Mesothelial cell of epicardium (in vitro differentiated cells): Measurements from ENCODE around the gene LNP1. TPM values are rescaled to one million over a fixed set of nuclear protein-coding genes. Genes with fewer than 3 reads are reported as not detected.

Experiments used
- DNase-seq, 2 experiments: peaks; one replicate each; pipeline ENCODE4 v3.0.0; 2021; ENCODE audit warnings: low spot score in 2 of 2; ENCODE audit not compliant: unreplicated experiment in 2 of 2
- H3K27ac Mint-ChIP-seq: 2 replicates; pipeline ENCODE4 v1.8.0; 2021; ENCODE audit warnings: mixed read lengths
- H3K27me3 Mint-ChIP-seq: 2 replicates; pipeline ENCODE4 v1.8.0; 2021; ENCODE audit warnings: low read depth, mixed read lengths
- H3K36me3 Mint-ChIP-seq: 2 replicates; pipeline ENCODE4 v1.8.0; 2021; ENCODE audit warnings: mixed read lengths
- H3K4me1 Mint-ChIP-seq: 2 replicates; pipeline ENCODE4 v1.8.0; 2021; ENCODE audit warnings: mixed read lengths
- H3K4me3 Mint-ChIP-seq: 2 replicates; pipeline ENCODE4 v1.8.0; 2021; ENCODE audit warnings: mild to moderate bottlenecking, moderate library complexity, mixed read lengths
- H3K9me3 Mint-ChIP-seq: 2 replicates; pipeline ENCODE4 v1.8.0; 2021; ENCODE audit warnings: mixed read lengths
- CTCF ChIP-seq: fragments of 200-600 bp; sonication (generic); IDR thresholded peaks from one replicate; pipeline ENCODE4 v1.5.0; 2021; ENCODE audit warnings: antibody characterized with exemption; ENCODE audit not compliant: unreplicated experiment
- total RNA-seq: library from RNA; stranded (reverse); gene quantifications from 3 replicates; pipeline ENCODE4 v1.2.1, GENCODE V29; 2021

The LNP1 gene
- total RNA-seq, 1 donor from 2014 or later = 4.3 TPM

- no peak overlapping the region for H3K4me3 Mint-ChIP-seq
- peak overlapping the region; percentile 63 for H3K27ac Mint-ChIP-seq
Measured at GRCh38 chr3:100386437-100387074, 14.8 kb upstream of the LNP1 start.

GRCh38 chr3:100389025-100389424 lies 12.3 kb upstream of the LNP1 start:
- Mint-ChIP-seq H3K4me3 (no peak overlapping the region), H3K9me3 (peaks cover 13% of the 10 kb centered on the region), H3K36me3 (peaks cover 24% of the 10 kb centered on the region), H3K27me3 (no peaks in the 10 kb centered on the region), H3K27ac (no peak overlapping the region), H3K4me1 (peaks cover 6% of the 10 kb centered on the region)
- no peak for DNase-seq
- TF ChIP-seq CTCF = no peak

More at GRCh38 chr3:100386437-100387074, 14.8 kb upstream of the LNP1 start:
- Mint-ChIP-seq H3K27me3 (no peaks in the 10 kb centered on the region), H3K4me1 (peaks cover 6% of the 10 kb centered on the region), H3K9me3 (peaks cover 13% of the 10 kb centered on the region), H3K36me3 (peaks cover 26% of the 10 kb centered on the region)
- TF ChIP-seq CTCF = no peak
- DNase-seq = no peak

GRCh38 chr3:100395679-100396431 lies 5.5 kb upstream of the LNP1 start:
- DNase-seq = no peak
- H3K27ac Mint-ChIP-seq = no peak overlapping the region
- no peaks in the 10 kb centered on the region for H3K27me3 Mint-ChIP-seq
- no peaks in the 10 kb centered on the region for H3K9me3 Mint-ChIP-seq
- TF ChIP-seq CTCF = no peak
- H3K4me1 Mint-ChIP-seq = peaks cover 20% of the 10 kb centered on the region
- no peaks in the 10 kb centered on the region for H3K36me3 Mint-ChIP-seq
- H3K4me3 Mint-ChIP-seq = no peak overlapping the region

- Mint-ChIP-seq H3K27me3 (no peaks in the 10 kb centered on the region), H3K36me3 (no peaks in the 10 kb centered on the region), H3K9me3 (no peaks in the 10 kb centered on the region), H3K27ac (no peak overlapping the region), H3K4me3 (no peak overlapping the region), H3K4me1 (peaks cover 21% of the 10 kb centered on the region)
- TF ChIP-seq CTCF = no peak
- DNase-seq = no peak
Measured at GRCh38 chr3:100396967-100397366, 4.4 kb upstream of the LNP1 start.

- Mint-ChIP-seq H3K4me3 (peak overlapping the region; percentile 93), H3K27ac (peak overlapping the region; percentile 85), H3K9me3 (no peaks in the 10 kb centered on the region), H3K4me1 (peaks cover 37% of the 10 kb centered on the region), H3K36me3 (no peaks in the 10 kb centered on the region), H3K27me3 (no peaks in the 10 kb centered on the region)
- no peak for DNase-seq
- TF ChIP-seq CTCF = no peak
Measured at GRCh38 chr3:100399341-100400071, 1.8 kb upstream of the LNP1 start.
